ENCODE data around the gene DENND5A.
A peak's percentile ranks its signal among the peaks of the same experiment; 100 is the strongest.

The DENND5A gene

GRCh38 chr11:9265211-9266131 lies at the start of gene DENND5A:
Gene DENND5A, minus strand, starts transcription at chr11:9265350. Its CDS starts 281 bp downstream, at chr11:9265069.
- peak; percentile 82 for DNase-seq

DNA sequence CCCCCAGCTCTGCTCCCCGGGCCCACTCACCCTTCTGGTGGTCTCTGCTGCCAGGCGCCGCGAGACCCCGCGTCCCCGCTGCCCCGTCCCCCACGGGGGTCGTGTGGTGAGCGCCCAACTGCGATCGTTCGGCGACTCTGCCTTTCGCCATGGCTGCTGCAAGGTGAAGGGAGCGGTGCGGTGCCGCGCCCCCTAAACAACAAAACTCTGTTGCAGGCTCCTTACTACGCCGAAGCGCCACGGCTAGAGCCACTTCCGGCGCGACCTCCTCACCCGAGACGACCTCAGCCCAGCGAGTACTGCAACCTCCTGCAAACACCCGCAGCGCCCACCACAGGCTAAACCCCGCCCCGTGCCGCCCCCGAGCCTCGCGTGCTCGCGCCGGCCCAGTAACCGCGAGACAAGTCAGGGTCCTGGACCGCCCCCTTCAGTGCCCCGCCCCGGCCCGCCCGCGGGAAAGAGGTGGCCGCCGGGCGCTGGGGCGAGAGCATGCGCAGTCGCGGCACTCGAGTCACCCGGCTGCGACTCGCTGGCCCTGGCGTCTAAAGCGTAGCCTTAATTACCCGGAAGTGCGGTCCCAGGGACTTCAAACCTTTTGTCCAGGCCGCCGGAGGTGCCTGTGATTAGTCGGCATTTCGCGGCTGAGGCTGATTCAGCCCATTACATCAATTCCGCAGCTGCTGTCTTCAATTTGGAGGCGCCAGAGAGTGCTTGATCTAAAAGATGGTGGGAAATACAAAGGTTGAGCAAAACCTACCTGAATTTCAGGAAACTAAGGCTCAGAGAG lies 49.3 kb upstream of the DENND5A start, which contains the start of gene TMEM41B:
TSS of gene TMEM41B (minus strand) at position 303 of the 787 bp plus-strand sequence. CDS start at position 151, 152 bp downstream.
- peak; percentile 99 for DNase-seq

DNA sequence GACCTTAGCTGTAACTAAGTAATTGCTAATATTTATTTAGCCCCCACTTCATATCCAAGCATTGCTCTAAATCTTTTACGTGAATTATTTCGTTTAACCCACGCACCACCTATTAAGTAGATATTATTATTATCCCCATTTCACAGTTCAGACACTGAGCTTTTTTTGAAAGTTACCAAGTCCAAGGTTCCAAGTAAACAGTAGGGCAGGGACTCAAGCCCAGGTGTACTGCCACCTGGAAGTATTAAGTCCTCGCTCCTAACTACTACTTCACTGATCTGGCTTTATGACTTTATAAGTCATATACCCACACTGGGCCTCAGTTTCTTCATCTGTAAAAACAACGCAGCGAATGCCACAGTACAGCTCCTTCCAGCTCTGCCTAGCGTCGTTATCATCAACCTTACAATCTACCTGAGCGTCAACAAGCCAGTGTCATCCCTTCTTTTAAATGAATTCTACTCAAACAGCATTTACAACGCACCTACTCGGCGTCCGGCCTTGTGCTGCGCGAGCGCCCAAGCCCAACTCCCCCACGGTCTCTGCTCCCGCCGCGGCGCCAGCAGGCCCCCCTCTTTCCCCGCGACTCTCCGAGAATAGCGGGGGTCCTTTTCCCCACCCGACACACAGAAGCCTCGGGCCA lies 48.6 kb upstream of the DENND5A start:
- no peak for DNase-seq

DNA sequence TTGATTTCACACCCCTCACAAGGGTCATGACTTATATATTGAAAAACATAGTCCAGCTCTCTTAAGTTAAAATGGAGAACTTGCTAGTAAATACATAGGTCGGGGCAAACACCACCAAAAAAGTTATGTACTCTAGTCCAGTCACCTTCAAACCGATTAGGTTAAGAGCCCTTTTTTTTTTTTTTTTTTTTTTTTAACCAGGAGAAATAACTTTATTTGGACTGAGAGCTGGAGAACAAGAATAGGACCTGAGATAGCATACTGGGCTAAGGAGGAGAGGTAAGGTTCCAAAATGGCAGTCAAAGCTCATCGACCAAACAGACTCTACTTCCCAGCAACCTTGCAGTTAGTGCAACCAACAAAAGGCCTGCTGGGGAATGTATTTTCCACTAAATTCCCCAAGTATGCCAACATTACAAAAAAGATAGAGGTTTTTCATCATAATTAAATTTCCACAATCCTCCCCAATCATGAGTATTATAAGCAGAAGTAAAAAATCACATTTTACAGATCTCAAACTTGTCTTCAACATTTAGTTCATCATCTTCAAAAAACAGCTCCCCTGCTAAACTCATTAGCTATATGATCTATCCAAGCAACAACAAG lies 45.4 kb upstream of the DENND5A start:
- no peak for DNase-seq

DNA sequence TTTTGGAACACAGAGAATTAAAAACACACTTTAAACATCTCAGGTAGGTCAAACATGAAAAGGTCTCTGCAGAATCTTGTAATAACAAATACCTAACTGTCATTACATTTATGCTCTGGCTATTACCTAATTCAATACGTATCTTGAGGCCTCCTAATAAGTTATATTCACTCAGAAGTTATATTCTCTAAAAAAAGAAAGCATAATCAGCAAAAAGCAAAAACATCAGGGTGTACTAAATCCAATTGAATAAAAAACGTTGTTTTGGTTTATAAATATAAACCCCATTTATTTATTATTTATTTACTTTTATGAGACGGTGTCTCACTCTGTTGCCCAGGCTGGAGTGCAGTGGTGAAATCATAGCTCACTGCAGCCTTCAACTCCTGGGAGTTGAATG lies 39.0 kb upstream of the DENND5A start:
- no peak for DNase-seq

GRCh38 chr11:9302448-9302847 lies 37.3 kb upstream of the DENND5A start:
- DNase-seq = no peak

GRCh38 chr11:9301720-9302119 lies 36.6 kb upstream of the DENND5A start:
- no peak for DNase-seq

DNA sequence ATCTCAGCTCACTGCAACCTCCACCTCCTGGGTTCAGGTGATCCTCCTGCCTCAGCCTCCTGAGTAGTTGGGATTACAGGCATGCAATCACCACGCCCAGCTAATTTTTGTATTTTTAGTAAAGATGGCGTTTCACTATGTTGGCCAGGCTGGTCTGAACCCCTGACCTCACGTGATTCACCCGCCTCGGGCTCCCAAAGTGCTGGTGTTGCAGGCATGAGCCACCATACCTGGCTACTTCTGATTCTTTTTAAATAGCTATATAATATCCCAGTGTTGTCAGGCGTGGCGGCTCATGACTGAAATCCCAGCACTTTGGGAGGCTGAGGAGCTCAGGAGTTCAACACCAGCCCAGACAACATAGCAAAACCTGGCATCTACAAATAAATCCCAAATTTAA lies 28.5 kb upstream of the DENND5A start:
- no peak for DNase-seq

GRCh38 chr11:9285850-9286587 lies 20.9 kb upstream of the DENND5A start:
- DNase-seq = no peak

DNA sequence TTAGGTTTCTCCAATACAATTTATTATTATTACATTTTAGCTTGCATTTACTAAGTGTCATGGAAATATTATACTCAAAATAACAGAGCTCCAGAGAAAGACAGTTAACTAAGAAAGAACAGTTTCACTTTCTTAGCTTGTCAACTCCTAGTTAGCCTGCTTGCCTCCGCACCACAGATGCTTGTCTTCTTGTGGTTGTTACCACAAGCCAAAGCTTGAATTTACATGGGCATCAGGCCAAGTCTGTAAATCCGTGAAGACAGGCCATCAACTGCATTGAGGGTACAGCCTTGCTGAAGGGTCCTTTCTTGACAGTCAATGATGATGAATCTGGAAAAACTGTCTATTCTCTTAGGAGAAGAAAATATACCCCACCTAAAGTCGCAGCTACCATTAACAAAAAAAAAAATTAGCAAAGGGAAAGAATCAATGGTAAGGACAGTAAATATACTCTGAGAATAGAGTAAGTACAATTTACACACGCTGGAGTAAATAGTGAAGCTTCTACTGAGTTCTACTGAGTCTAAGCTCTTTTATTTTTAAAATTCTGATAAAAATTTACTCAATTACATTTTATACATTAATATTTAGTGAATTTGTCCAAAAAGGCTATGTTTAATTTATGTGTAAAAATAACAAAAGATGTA lies 15.6 kb upstream of the DENND5A start:
- no peak for DNase-seq

DNA sequence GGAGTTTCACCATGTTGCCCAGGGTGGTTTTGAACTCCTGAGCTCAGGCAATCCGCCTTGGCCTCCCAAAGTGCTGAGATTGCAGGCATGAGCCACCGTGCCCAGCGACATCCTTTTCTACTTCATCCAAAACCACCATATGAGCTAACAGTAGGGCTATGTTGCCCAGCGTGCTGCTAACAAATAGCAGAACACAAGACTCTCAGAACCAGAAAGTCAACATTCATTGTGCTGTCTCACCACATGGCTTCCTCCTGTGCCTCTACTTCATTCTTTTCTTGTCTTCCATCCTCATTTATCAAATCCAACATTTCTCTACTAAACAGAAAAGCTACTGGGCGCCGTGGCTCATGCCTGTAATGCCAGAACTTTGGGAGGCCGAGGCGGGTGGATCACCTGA lies 12.0 kb upstream of the DENND5A start:
- DNase-seq = no peak

GRCh38 chr11:9276571-9276970 lies 11.4 kb upstream of the DENND5A start:
- DNase-seq = no peak

DNA sequence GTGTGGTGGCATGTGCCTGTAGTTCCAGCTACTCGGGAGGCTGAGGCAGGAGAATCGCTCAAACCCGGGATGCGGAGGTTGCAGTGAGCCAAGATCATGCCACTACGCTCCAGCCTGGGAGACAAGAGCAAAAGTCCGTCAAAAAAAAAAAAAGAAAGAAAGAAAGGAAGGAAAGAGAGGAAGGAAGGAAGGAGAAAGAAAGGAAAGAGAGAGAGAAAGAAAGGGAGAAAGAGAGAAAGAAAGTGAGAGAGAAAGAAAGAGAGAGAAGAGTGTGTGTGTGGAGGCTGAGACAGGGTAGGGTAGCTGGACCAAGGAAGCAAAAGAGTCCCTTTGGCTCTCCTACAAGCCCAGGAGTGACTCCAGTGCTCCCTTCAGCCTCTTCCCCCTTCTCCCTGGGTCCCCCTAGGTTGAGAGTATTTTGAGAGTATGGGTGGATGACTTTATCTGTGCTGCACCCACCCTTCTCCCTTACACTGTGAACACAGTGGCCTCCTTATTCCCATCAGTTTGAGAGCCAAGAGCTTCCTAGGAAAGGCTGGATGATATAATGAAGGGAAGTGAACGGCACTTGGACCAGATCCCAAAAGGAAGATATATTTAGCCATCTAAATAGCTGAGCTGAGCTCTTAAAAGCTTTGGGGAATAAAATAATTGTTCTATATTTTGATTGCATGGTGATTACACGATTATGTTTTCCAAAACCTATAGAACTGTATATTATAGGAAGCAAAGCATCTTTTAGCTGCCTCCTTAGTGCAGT lies 9.5 kb upstream of the DENND5A start:
- DNase-seq = no peak

DNA sequence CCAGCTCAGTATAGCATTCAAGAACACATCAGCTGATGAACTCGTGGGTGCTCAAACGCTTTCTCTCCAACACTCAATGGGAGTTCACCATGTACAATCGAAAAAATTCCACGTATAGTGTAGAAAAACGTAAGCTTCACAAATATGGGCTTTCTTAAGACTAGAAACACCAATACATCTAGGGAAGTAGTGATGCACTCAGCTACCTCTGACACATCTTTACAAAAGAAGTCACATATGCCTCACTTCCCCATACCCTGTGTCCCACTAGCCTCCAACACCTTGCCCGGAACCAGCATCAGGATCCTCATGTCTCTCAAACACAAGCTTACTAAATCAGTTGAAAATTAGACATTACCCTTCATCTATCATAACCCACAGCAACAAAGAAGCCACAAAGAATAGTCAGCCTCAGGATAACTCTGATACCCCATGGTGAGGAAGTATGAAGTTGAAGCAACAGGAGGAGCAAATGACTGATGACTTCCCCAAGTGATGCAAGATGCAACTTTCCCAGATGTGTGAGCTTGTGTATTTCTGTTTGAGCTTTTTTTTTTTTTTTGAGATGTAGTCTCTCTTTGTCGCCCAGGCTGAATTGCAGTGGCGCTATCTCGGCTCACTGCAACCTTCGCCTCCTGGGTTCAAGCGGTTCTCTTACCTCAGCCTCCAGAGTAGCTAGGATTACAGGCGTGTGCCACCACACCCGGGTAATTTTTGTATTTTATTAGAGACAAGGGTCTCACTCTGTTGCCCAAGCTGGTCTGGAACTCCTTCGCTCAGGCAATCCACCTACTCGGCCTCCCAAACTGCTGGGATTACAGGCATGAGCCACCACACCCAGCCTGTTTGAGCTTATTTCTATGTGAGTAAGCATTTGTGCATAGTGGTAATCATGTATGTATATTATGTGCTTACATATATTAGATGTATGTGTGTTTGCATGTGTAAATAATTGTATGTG lies 8.5 kb upstream of the DENND5A start:
- DNase-seq = no peak

DNA sequence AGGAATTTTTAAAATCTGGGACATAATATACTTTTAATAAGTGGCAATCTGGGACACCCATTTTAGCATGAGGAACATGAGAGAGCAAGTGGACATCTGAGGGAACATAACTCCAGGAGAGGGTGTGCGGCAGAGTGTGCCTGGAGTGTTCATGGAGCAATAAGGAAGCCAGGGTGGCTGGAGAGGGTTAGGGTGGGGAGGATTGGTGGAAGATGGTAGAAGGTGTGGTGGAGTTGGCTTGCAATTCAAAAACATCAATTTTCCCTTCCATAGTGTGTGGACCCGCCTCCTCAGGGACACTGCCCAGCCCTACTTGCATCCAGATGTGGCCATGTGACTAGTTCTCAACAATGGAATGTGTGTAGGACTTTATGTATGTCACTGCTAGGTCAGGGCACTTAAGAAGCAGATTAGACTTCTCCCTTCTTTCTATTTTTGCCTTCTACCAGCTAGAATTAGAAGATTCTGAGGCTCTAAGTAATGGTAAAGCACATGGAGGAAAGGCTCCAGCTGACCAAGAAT lies 4.4 kb upstream of the DENND5A start:
- no peak for DNase-seq

- no peak for DNase-seq
Observed at GRCh38 chr11:9267680-9268079, 2.5 kb upstream of the DENND5A start.

DNA sequence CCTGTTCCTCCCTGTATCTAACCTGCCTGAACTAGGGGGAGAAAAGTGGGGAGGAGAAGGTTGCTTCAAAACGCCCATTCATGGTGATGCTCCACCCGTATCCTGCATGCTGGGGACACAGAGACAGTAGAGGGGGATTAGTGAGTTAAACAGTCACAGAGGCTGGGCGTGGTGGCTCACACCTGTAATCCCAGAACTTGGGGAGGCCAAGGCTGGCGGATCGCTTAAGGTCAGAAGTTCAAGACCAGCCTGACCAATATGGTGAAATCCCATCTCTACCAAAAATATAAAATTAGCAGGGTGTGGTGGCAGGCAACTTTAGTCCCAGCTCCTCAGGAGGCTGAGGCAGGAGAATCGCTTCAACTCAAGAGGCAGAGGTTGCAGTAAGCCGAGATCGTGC lies 1.8 kb upstream of the DENND5A start:
- DNase-seq = no peak

- no peak for DNase-seq
Observed at GRCh38 chr11:9266132-9266736, 1.1 kb upstream of the DENND5A start.
